IMR-90 (cell line): ENCODE measurements around the gene CASK. TPM values are rescaled to one million over a fixed set of nuclear protein-coding genes. Genes with fewer than 3 reads are reported as not detected.
A peak's percentile ranks its signal among the peaks of the same experiment; 100 is the strongest.

Experiments
- ATAC-seq: fragments of 200-7000 bp; cut with Tn5 transposase; 2 replicates; pipeline ENCODE4 v1.9.1; 2020; ENCODE audit warnings: low read depth, mild to moderate bottlenecking, moderate library complexity
- BruUV-seq: library from RNA; stranded (reverse); fragments of 400-500 nt; replicated peaks from 2 replicates; lab custom pipeline; 2021; lab: Mats Ljungman, UMichigan
- CTCF ChIA-PET: fragments of 300-600 bp; formaldehyde crosslinking; extraction: SDS; loops from one replicate; lab custom pipeline; 2021; ENCODE audit warnings: antibody characterized with exemption; lab: Yijun Ruan, JAX
- POLR2A ChIA-PET: fragments of 300-600 bp; sonication (Branson Sonifier 250); formaldehyde crosslinking; loops from one replicate; lab custom pipeline; 2022; ENCODE audit warnings: antibody characterized with exemption; ENCODE audit not compliant: unreplicated experiment; lab: Charles Lee
- DNase-seq: peaks from one replicate; pipeline ENCODE4 v3.0.0; 2013
- H2AFZ ChIP-seq: replicated peaks from 2 replicates; pipeline ENCODE3; 2013; ENCODE audit warnings: low read length, mild to moderate bottlenecking; ENCODE audit not compliant: poor library complexity
- H2AK5ac ChIP-seq: 2 replicates; pipeline ENCODE4 v1.6.1; 2013; ENCODE audit warnings: low read depth, low read length, inconsistent platforms
- H2AK9ac ChIP-seq: replicated peaks from 2 replicates; pipeline ENCODE3; 2013; ENCODE audit warnings: mild to moderate bottlenecking, low read depth, low read length, moderate library complexity; ENCODE audit not compliant: poor library complexity
- H2BK120ac ChIP-seq: 2 replicates; pipeline ENCODE4 v1.6.1; 2013; ENCODE audit warnings: low read depth, low read length, inconsistent platforms
- H2BK15ac ChIP-seq: 3 replicates; pipeline ENCODE4 v1.6.1; 2013; ENCODE audit warnings: low read depth, low read length, inconsistent platforms
- H2BK20ac ChIP-seq: 2 replicates; pipeline ENCODE4 v1.6.1; 2013; ENCODE audit warnings: low read depth, mild to moderate bottlenecking, inconsistent platforms, low read length, moderate library complexity
- H2BK5ac ChIP-seq: 2 replicates; pipeline ENCODE4 v1.6.1; 2013; ENCODE audit warnings: mild to moderate bottlenecking, low read depth, low read length, inconsistent platforms; ENCODE audit not compliant: poor library complexity, severe bottlenecking
- H3K14ac ChIP-seq: replicated peaks from 2 replicates; pipeline ENCODE4 v1.6.1; 2013; ENCODE audit warnings: low read depth, low read length, inconsistent platforms
- H3K18ac ChIP-seq: 2 replicates; pipeline ENCODE4 v1.6.1; 2013; ENCODE audit warnings: low read depth, low read length, control low read depth
- H3K23ac ChIP-seq: 2 replicates; pipeline ENCODE4 v1.6.1; 2013; ENCODE audit warnings: low read depth, low read length, inconsistent platforms
- H3K27ac ChIP-seq: 2 replicates; pipeline ENCODE4 v1.5.1; 2013; ENCODE audit warnings: mild to moderate bottlenecking, control low read depth, low read length; ENCODE audit not compliant: insufficient read depth
- H3K27me3 ChIP-seq: 2 replicates; pipeline ENCODE4 v1.6.1; 2013; ENCODE audit warnings: low read length; ENCODE audit not compliant: control insufficient read depth, insufficient read depth
- H3K36me3 ChIP-seq: 2 replicates; pipeline ENCODE4 v1.6.1; 2013; ENCODE audit warnings: low read length, mixed read lengths; ENCODE audit not compliant: control insufficient read depth, insufficient read depth
- H3K4ac ChIP-seq: 2 replicates; pipeline ENCODE4 v1.6.1; 2013; ENCODE audit warnings: low read depth, low read length, inconsistent platforms
- H3K4me1 ChIP-seq: 2 replicates; pipeline ENCODE4 v1.6.1; 2013; ENCODE audit warnings: low read length, mixed read lengths; ENCODE audit not compliant: control insufficient read depth, insufficient read depth
- H3K4me2 ChIP-seq: 2 replicates; pipeline ENCODE4 v1.6.1; 2013; ENCODE audit warnings: low read depth, mild to moderate bottlenecking, control low read depth, low read length, moderate library complexity
- H3K4me3 ChIP-seq: 2 replicates; pipeline ENCODE4 v1.5.1; 2013; ENCODE audit warnings: low read depth, mild to moderate bottlenecking, control low read depth, low read length, moderate library complexity; ENCODE audit not compliant: insufficient read depth
- H3K56ac ChIP-seq: 2 replicates; pipeline ENCODE4 v1.6.1; 2013; ENCODE audit warnings: low read length, inconsistent platforms; ENCODE audit not compliant: insufficient read depth; ENCODE audit errors: extremely low read depth
- H3K79me1 ChIP-seq, 2 experiments: 2 replicates each; pipeline ENCODE4 v1.6.1; 2013; ENCODE audit warnings: low read length in 2 of 2, inconsistent platforms in 1 of 2, low read depth in 1 of 2
- H3K9ac ChIP-seq: 2 replicates; pipeline ENCODE4 v1.6.1; 2013; ENCODE audit warnings: low read depth, low read length, control low read depth
- H3K9me1 ChIP-seq: 2 replicates; pipeline ENCODE4 v1.6.1; 2013; ENCODE audit warnings: low read length, inconsistent platforms; ENCODE audit not compliant: insufficient read depth
- H3K9me3 ChIP-seq: 2 replicates; pipeline ENCODE4 v1.6.1; 2013; ENCODE audit warnings: low read length; ENCODE audit not compliant: control insufficient read depth, insufficient read depth
- H4K20me1 ChIP-seq: 2 replicates; pipeline ENCODE4 v1.6.1; 2013; ENCODE audit warnings: low read length, inconsistent platforms; ENCODE audit not compliant: insufficient read depth
- H4K5ac ChIP-seq: 2 replicates; pipeline ENCODE4 v1.6.1; 2013; ENCODE audit warnings: mild to moderate bottlenecking, low read depth, low read length, control low read depth
- H4K8ac ChIP-seq, 2 experiments: 2 replicates each; pipeline ENCODE4 v1.6.1; 2013; ENCODE audit warnings: low read depth in 2 of 2, low read length in 2 of 2, control low read depth in 1 of 2, inconsistent platforms in 1 of 2
- H4K91ac ChIP-seq: 2 replicates; pipeline ENCODE4 v1.6.1; 2013; ENCODE audit warnings: low read depth, low read length, inconsistent platforms; ENCODE audit not compliant: insufficient read depth
- BHLHE40 ChIP-seq: fragments of 150-350 bp; IDR thresholded peaks from 2 replicates; pipeline ENCODE4 v1.6.1; 2016; ENCODE audit warnings: mild to moderate bottlenecking, low read depth, low read length
- CEBPB ChIP-seq: IDR thresholded peaks from 2 replicates; pipeline ENCODE4 v1.6.1; 2012; ENCODE audit warnings: low read depth, low read length, improper control_type of control experiment
- CHD1 ChIP-seq: IDR thresholded peaks from 2 replicates; pipeline ENCODE4 v1.6.1; 2012; ENCODE audit warnings: low read depth, low read length, improper control_type of control experiment
- FOS ChIP-seq: fragments of 150-350 bp; IDR thresholded peaks from 2 replicates; pipeline ENCODE4 v1.6.1; 2016; ENCODE audit warnings: low read depth, low read length
- MAFK ChIP-seq: IDR thresholded peaks from 2 replicates; pipeline ENCODE4 v1.6.1; 2012; ENCODE audit warnings: low read depth, low read length, improper control_type of control experiment
- MAZ ChIP-seq: IDR thresholded peaks from 2 replicates; pipeline ENCODE4 v1.6.1; 2012; ENCODE audit warnings: low read depth, mild to moderate bottlenecking, low read length, improper control_type of control experiment, moderate library complexity, borderline replicate concordance
- MXI1 ChIP-seq: IDR thresholded peaks from 2 replicates; pipeline ENCODE4 v1.6.1; 2012; ENCODE audit warnings: low read depth, mild to moderate bottlenecking, low read length, moderate library complexity, borderline replicate concordance
- NFE2L2 ChIP-seq: fragments of 150-350 bp; IDR thresholded peaks from 2 replicates; pipeline ENCODE4 v1.6.1; 2016; ENCODE audit warnings: low read depth, mild to moderate bottlenecking, low read length
- POLR2A ChIP-seq: IDR thresholded peaks from 2 replicates; pipeline ENCODE4 v1.6.1; 2012; ENCODE audit warnings: mild to moderate bottlenecking, low read depth, low read length
- RAD21 ChIP-seq: IDR thresholded peaks from 2 replicates; pipeline ENCODE4 v1.6.1; 2012; ENCODE audit warnings: low read length, improper control_type of control experiment
- RCOR1 ChIP-seq: IDR thresholded peaks from 2 replicates; pipeline ENCODE4 v1.6.1; 2012; ENCODE audit warnings: mild to moderate bottlenecking, low read length, improper control_type of control experiment; ENCODE audit not compliant: insufficient replicate concordance
- RFX5 ChIP-seq: IDR thresholded peaks from 2 replicates; pipeline ENCODE4 v1.8.0; 2012; ENCODE audit warnings: low read depth, mild to moderate bottlenecking, low read length, moderate library complexity
- SMC3 ChIP-seq: fragments of 150-350 bp; IDR thresholded peaks from 2 replicates; pipeline ENCODE4 v1.6.1; 2016; ENCODE audit warnings: low read depth, mild to moderate bottlenecking, antibody characterized with exemption, low read length, moderate library complexity
- WGBS, 2 experiments: methylation state at CpG; one replicate each; pipeline versions ENCODE4 v1.1.5 to v1.1.7; 2013; ENCODE audit warnings: missing lambda C conversion rate in 2 of 2; ENCODE audit not compliant: insufficient read length in 1 of 2; ENCODE audit errors: extremely low coverage in 2 of 2; 5-methylcytosine and 5-hydroxymethylcytosine counted together
- dilution Hi-C: fragments of 300-500 bp; cut with HindIII; formaldehyde crosslinking; loops from one replicate; pipeline ENCODE4 v1.14.3; 2018; ENCODE audit warnings: low sequenced_read_pairs; ENCODE audit not compliant: unreplicated experiment
- in situ Hi-C: fragments of 300-500 bp; cut with MboI; formaldehyde crosslinking; loops from 3 replicates; pipeline ENCODE4 v1.14.3; 2019; ENCODE audit warnings: low sequenced_read_pairs, inconsistent platforms, mixed read lengths
- intact Hi-C: fragments of 100-400 bp; cut with micrococcal nuclease; formaldehyde crosslinking; loops from 2 replicates; pipeline ENCODE4 v1.10.0; 2022
- polyA plus RNA-seq, 3 experiments: library from polyadenylated mRNA; depleted of rRNA; stranded (reverse); fragments of >200 nt; gene quantifications; 2 replicates each; pipeline ENCODE4 v1.2.3, GENCODE V29; 2012; ENCODE audit warnings: low replicate concordance in 1 of 3
- total RNA-seq: library from RNA; depleted of rRNA; stranded (reverse); fragments of >200 nt; gene quantifications from 2 replicates; pipeline ENCODE4 v1.2.3, GENCODE V29; 2012
- TF ChIP-seq, protein P1 (sequence below): fragments of 150-350 bp; IDR thresholded peaks from 2 replicates; pipeline ENCODE4 v1.6.1; 2017; ENCODE audit warnings: mild to moderate bottlenecking, antibody characterized with exemption, low read length, low read depth
- TF ChIP-seq, protein P2 (sequence below): fragments of 150-350 bp; IDR thresholded peaks from 2 replicates; pipeline ENCODE4 v1.6.1; 2016; ENCODE audit warnings: low read depth, mild to moderate bottlenecking, low read length, moderate library complexity, borderline replicate concordance
- TF ChIP-seq, protein P3 (sequence below): conservative IDR thresholded peaks from 2 replicates; pipeline ENCODE4 v1.5.1; 2012; ENCODE audit warnings: mild to moderate bottlenecking, low read depth, low read length, improper control_type of control experiment

CASK gene
- total and polyA plus RNA-seq, 2 of the 4 experiments (the other 2 are of a cell fraction) = 9.4 to 17.7 TPM

DNA sequence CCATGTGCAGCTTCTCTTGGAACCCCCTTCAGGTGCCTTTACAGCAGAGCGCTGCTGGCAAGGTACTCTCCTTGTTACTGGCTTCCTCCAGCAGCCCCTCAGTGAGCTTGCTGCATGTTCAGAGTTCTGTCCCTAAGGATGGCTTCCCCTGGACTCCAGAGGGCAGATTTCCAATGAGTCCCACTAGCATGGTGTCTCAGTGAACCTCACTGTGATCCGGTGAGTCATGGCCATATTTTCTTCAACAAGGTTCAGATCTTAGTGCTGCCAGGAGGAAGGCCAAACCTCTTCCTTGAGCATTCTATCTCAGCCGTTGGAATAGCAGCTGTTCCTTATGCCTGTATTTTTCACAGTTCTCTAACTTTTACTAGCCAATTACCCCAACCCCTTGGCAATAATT lies 98.8 kb downstream of the CASK start:
- Histone ChIP-seq H4K5ac (no peak overlapping the region), H3K9me3 (no peaks in the 10 kb centered on the region), H2AK9ac (no peak overlapping the region), H3K9ac (no peak overlapping the region), H4K20me1 (0 out of 2 replicates have a peak, but pooled peaks cover 5% of the 10 kb centered on the region), H3K4me3 (no peak overlapping the region), H2BK15ac (no peak overlapping the region), H3K9me1 (no peaks in the 10 kb centered on the region; the same call in 1 of the 2 replicates), H4K8ac (no peak overlapping the region), H2BK20ac (no peak overlapping the region), H3K36me3 (no peaks in the 10 kb centered on the region), H2BK5ac (no peak overlapping the region), H3K27ac (no peak overlapping the region), H3K23ac (no peak overlapping the region), H2AK5ac (no peak overlapping the region), H4K91ac (no peak overlapping the region), H3K14ac (no peak overlapping the region), H2AFZ (no peak overlapping the region), H3K27me3 (no peaks in the 10 kb centered on the region), H3K4me2 (no peak overlapping the region), H3K4me1 (peaks cover 2% of the 10 kb centered on the region; the same call in 1 of the 2 replicates), H3K79me1 (peaks cover 3 to 8% of the 10 kb centered on the region in 2 experiments; a peak in 1 of 4 replicates), H2BK120ac (no peak overlapping the region), H3K18ac (no peak overlapping the region), H3K4ac (no peak overlapping the region), H3K56ac (no peak overlapping the region)
- DNase-seq = peak; percentile 71
- ChIA-PET POLR2A (no interaction called here), CTCF (no interaction called here)
- no TSS peak for BruUV-seq
- in situ Hi-C loops (no loop called here), intact Hi-C loops (no loop called here), dilution Hi-C loops (no loop called here)
- TF ChIP-seq RCOR1 = no peak
- TF ChIP-seq SMC3 = no peak
- no peak for TF ChIP-seq CHD1
- TF ChIP-seq POLR2A = no peak
- no peak for TF ChIP-seq MAZ
- TF ChIP-seq FOS = no peak
- no peak for TF ChIP-seq MAFK
- TF ChIP-seq, protein P1, sequence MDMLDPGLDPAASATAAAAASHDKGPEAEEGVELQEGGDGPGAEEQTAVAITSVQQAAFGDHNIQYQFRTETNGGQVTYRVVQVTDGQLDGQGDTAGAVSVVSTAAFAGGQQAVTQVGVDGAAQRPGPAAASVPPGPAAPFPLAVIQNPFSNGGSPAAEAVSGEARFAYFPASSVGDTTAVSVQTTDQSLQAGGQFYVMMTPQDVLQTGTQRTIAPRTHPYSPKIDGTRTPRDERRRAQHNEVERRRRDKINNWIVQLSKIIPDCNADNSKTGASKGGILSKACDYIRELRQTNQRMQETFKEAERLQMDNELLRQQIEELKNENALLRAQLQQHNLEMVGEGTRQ = no peak
- no peak for TF ChIP-seq MXI1
- TF ChIP-seq BHLHE40 = no peak
- TF ChIP-seq NFE2L2 = no peak
- TF ChIP-seq CEBPB = no peak
- TF ChIP-seq RAD21 = no peak
- TF ChIP-seq, protein P2, sequence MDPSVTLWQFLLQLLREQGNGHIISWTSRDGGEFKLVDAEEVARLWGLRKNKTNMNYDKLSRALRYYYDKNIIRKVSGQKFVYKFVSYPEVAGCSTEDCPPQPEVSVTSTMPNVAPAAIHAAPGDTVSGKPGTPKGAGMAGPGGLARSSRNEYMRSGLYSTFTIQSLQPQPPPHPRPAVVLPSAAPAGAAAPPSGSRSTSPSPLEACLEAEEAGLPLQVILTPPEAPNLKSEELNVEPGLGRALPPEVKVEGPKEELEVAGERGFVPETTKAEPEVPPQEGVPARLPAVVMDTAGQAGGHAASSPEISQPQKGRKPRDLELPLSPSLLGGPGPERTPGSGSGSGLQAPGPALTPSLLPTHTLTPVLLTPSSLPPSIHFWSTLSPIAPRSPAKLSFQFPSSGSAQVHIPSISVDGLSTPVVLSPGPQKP = no peak
- no peak for TF ChIP-seq RFX5
- TF ChIP-seq, protein P3, sequence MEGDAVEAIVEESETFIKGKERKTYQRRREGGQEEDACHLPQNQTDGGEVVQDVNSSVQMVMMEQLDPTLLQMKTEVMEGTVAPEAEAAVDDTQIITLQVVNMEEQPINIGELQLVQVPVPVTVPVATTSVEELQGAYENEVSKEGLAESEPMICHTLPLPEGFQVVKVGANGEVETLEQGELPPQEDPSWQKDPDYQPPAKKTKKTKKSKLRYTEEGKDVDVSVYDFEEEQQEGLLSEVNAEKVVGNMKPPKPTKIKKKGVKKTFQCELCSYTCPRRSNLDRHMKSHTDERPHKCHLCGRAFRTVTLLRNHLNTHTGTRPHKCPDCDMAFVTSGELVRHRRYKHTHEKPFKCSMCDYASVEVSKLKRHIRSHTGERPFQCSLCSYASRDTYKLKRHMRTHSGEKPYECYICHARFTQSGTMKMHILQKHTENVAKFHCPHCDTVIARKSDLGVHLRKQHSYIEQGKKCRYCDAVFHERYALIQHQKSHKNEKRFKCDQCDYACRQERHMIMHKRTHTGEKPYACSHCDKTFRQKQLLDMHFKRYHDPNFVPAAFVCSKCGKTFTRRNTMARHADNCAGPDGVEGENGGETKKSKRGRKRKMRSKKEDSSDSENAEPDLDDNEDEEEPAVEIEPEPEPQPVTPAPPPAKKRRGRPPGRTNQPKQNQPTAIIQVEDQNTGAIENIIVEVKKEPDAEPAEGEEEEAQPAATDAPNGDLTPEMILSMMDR = no peak
- peak; percentile 72 for ATAC-seq
- no CpG with 5 or more reads among the region's 3 CpGs for WGBS, 2 experiments
